Activated naive CD8-positive, alpha-beta T cell treated with anti-CD3 and anti-CD28 coated beads, Interleukin-2, amount 10 ng/mL, durations not matched to agents 7 days and 5 days (primary cell): Measurements from ENCODE around the gene ZNF423. TPM values are rescaled to one million over a fixed set of nuclear protein-coding genes. Genes with fewer than 3 reads are reported as not detected.

Experiments used
- ATAC-seq: fragments of 150-1000 bp; cut with Tn5 transposase; one replicate; pipeline ENCODE4 v1.10.0; 2021; ENCODE audit warnings: low read depth, moderate library complexity
- POLR2A ChIA-PET: fragments of 350-600 bp; sonication (Branson Sonifier 250); formaldehyde crosslinking; loops from one replicate; lab custom pipeline; 2021; ENCODE audit warnings: antibody characterized with exemption; lab: Charles Lee
- DNase-seq: peaks from one replicate; pipeline ENCODE4 v3.0.0; 2021
- H3K27ac Mint-ChIP-seq: one replicate; pipeline ENCODE4 v1.8.0; 2022; ENCODE audit warnings: mild to moderate bottlenecking, mixed read lengths
- H3K27me3 Mint-ChIP-seq: one replicate; pipeline ENCODE4 v1.8.0; 2022; ENCODE audit warnings: mild to moderate bottlenecking, moderate library complexity, mixed read lengths
- H3K36me3 Mint-ChIP-seq: one replicate; pipeline ENCODE4 v1.8.0; 2021; ENCODE audit warnings: mild to moderate bottlenecking, mixed read lengths
- H3K4me1 Mint-ChIP-seq: one replicate; pipeline ENCODE4 v1.8.0; 2021; ENCODE audit warnings: mixed read lengths
- H3K4me3 Mint-ChIP-seq: one replicate; pipeline ENCODE4 v1.8.0; 2022; ENCODE audit warnings: mild to moderate bottlenecking, moderate library complexity, mixed read lengths
- H3K9me3 Mint-ChIP-seq: one replicate; pipeline ENCODE4 v1.8.0; 2021; ENCODE audit warnings: mixed read lengths
- total RNA-seq, 2 experiments: library from RNA; stranded (reverse); gene quantifications; one replicate each; pipeline ENCODE4 v1.2.3, GENCODE V29; 2021

The ZNF423 gene
- total RNA-seq, 2 experiments from 2014 or later = 0.06 TPM; not detected in 1

GRCh38 chr16:49603956-49604355 is 252.0 kb downstream of the ZNF423 start:
- H3K4me3 Mint-ChIP-seq = no peak overlapping the region
- POLR2A ChIA-PET = no interaction called here
- no peak for DNase-seq

GRCh38 chr16:49602976-49603310 is 253.0 kb downstream of the ZNF423 start:
- DNase-seq (no peak), ATAC-seq (no peak)
- Mint-ChIP-seq H3K27ac (no peak overlapping the region), H3K36me3 (no peaks in the 10 kb centered on the region), H3K4me1 (no peaks in the 10 kb centered on the region), H3K4me3 (no peak overlapping the region), H3K27me3 (no peaks in the 10 kb centered on the region), H3K9me3 (no peaks in the 10 kb centered on the region)
- POLR2A ChIA-PET = no interaction called here

More at GRCh38 chr16:49603956-49604355, 252.0 kb downstream of the ZNF423 start:
- ATAC-seq = no peak
- Mint-ChIP-seq H3K4me1 (no peaks in the 10 kb centered on the region), H3K27ac (no peak overlapping the region), H3K36me3 (no peaks in the 10 kb centered on the region), H3K27me3 (peaks cover 5% of the 10 kb centered on the region), H3K9me3 (no peaks in the 10 kb centered on the region)

GRCh38 chr16:49602201-49602975 is 253.5 kb downstream of the ZNF423 start:
- no peak for DNase-seq
- Mint-ChIP-seq H3K36me3 (no peaks in the 10 kb centered on the region), H3K27me3 (no peaks in the 10 kb centered on the region), H3K4me3 (no peak overlapping the region), H3K9me3 (no peaks in the 10 kb centered on the region), H3K27ac (no peak overlapping the region), H3K4me1 (no peaks in the 10 kb centered on the region)
- no peak for ATAC-seq
- POLR2A ChIA-PET = no interaction called here

GRCh38 chr16:49601576-49601975 is 254.3 kb downstream of the ZNF423 start:
- ATAC-seq (no peak), DNase-seq (no peak)
- Mint-ChIP-seq H3K27ac (no peak overlapping the region), H3K4me3 (no peak overlapping the region), H3K27me3 (no peaks in the 10 kb centered on the region), H3K9me3 (no peaks in the 10 kb centered on the region), H3K4me1 (no peaks in the 10 kb centered on the region), H3K36me3 (no peaks in the 10 kb centered on the region)
- POLR2A ChIA-PET = no interaction called here

- Mint-ChIP-seq H3K4me3 (no peak overlapping the region), H3K27me3 (no peaks in the 10 kb centered on the region), H3K9me3 (no peaks in the 10 kb centered on the region), H3K4me1 (no peaks in the 10 kb centered on the region), H3K36me3 (no peaks in the 10 kb centered on the region), H3K27ac (no peak overlapping the region)
- POLR2A ChIA-PET = no interaction called here
- DNase-seq = no peak
- ATAC-seq = no peak
Observed at GRCh38 chr16:49600976-49601375, 254.9 kb downstream of the ZNF423 start.

GRCh38 chr16:49600536-49600935 is 255.4 kb downstream of the ZNF423 start:
- Mint-ChIP-seq H3K27me3 (peaks cover 2% of the 10 kb centered on the region), H3K4me1 (no peaks in the 10 kb centered on the region), H3K36me3 (no peaks in the 10 kb centered on the region), H3K27ac (no peak overlapping the region), H3K9me3 (no peaks in the 10 kb centered on the region), H3K4me3 (no peak overlapping the region)
- ATAC-seq = no peak
- POLR2A ChIA-PET = no interaction called here
- DNase-seq = no peak

- Mint-ChIP-seq H3K36me3 (no peaks in the 10 kb centered on the region), H3K4me3 (no peak overlapping the region), H3K4me1 (no peaks in the 10 kb centered on the region), H3K27ac (no peak overlapping the region), H3K27me3 (peaks cover 8% of the 10 kb centered on the region), H3K9me3 (no peaks in the 10 kb centered on the region)
- DNase-seq = no peak
- POLR2A ChIA-PET = no interaction called here
- no peak for ATAC-seq
Observed at GRCh38 chr16:49599704-49600103, 256.2 kb downstream of the ZNF423 start.

GRCh38 chr16:49599281-49599680 is 256.6 kb downstream of the ZNF423 start:
- Mint-ChIP-seq H3K27me3 (peaks cover 12% of the 10 kb centered on the region), H3K36me3 (no peaks in the 10 kb centered on the region), H3K4me3 (no peak overlapping the region), H3K27ac (no peak overlapping the region), H3K4me1 (no peaks in the 10 kb centered on the region), H3K9me3 (no peaks in the 10 kb centered on the region)
- DNase-seq = no peak
- POLR2A ChIA-PET = no interaction called here
- no peak for ATAC-seq

- no peak for DNase-seq
- no peak for ATAC-seq
- Mint-ChIP-seq H3K9me3 (no peaks in the 10 kb centered on the region), H3K4me3 (no peak overlapping the region), H3K27me3 (peaks cover 14% of the 10 kb centered on the region), H3K27ac (no peak overlapping the region), H3K36me3 (no peaks in the 10 kb centered on the region), H3K4me1 (no peaks in the 10 kb centered on the region)
- POLR2A ChIA-PET = no interaction called here
Observed at GRCh38 chr16:49598383-49599170, 257.3 kb downstream of the ZNF423 start.

GRCh38 chr16:49597796-49598195 is 258.1 kb downstream of the ZNF423 start:
- Mint-ChIP-seq H3K27ac (no peak overlapping the region), H3K9me3 (no peaks in the 10 kb centered on the region), H3K4me1 (no peaks in the 10 kb centered on the region), H3K27me3 (peaks cover 16% of the 10 kb centered on the region), H3K36me3 (no peaks in the 10 kb centered on the region), H3K4me3 (no peak overlapping the region)
- POLR2A ChIA-PET = no interaction called here
- DNase-seq (no peak), ATAC-seq (no peak)

GRCh38 chr16:49596648-49597291 is 259.1 kb downstream of the ZNF423 start:
- POLR2A ChIA-PET = no interaction called here
- no peaks in the 10 kb centered on the region for H3K4me1 Mint-ChIP-seq
- ATAC-seq = no peak
- H3K27me3 Mint-ChIP-seq = peaks cover 16% of the 10 kb centered on the region
- no peak overlapping the region for H3K4me3 Mint-ChIP-seq
- H3K36me3 Mint-ChIP-seq = no peaks in the 10 kb centered on the region
- H3K9me3 Mint-ChIP-seq = no peaks in the 10 kb centered on the region
- DNase-seq = no peak
- no peak overlapping the region for H3K27ac Mint-ChIP-seq

GRCh38 chr16:49596068-49596467 is 259.8 kb downstream of the ZNF423 start:
- POLR2A ChIA-PET = no interaction called here
- DNase-seq = no peak
- no peaks in the 10 kb centered on the region for H3K4me1 Mint-ChIP-seq
- H3K9me3 Mint-ChIP-seq = no peaks in the 10 kb centered on the region
- peak overlapping the region; percentile 5 for H3K4me3 Mint-ChIP-seq
- H3K36me3 Mint-ChIP-seq = no peaks in the 10 kb centered on the region
- H3K27ac Mint-ChIP-seq = no peak overlapping the region
- no peak for ATAC-seq
- peaks cover 16% of the 10 kb centered on the region for H3K27me3 Mint-ChIP-seq

- DNase-seq (no peak), ATAC-seq (no peak)
- Mint-ChIP-seq H3K9me3 (no peaks in the 10 kb centered on the region), H3K27me3 (peaks cover 16% of the 10 kb centered on the region), H3K4me1 (no peaks in the 10 kb centered on the region), H3K36me3 (no peaks in the 10 kb centered on the region), H3K27ac (no peak overlapping the region), H3K4me3 (no peak overlapping the region)
- POLR2A ChIA-PET = no interaction called here
Observed at GRCh38 chr16:49594685-49595498, 261.0 kb downstream of the ZNF423 start.
